Ascending aorta (tissue), 2 donors: ENCODE data around the gene CCDC66. TPM values are rescaled to one million over a fixed set of nuclear protein-coding genes. Genes with fewer than 3 reads are reported as not detected.

Source experiments
- DNase-seq, 2 donors: peaks; one replicate each; pipeline ENCODE4 v3.0.0-alpha.2; 2019; ENCODE audit warnings: low spot score in 2 of 2
- H3K27ac ChIP-seq, 2 donors: fragments of 200-600 bp; sonication (generic); one replicate each; pipeline ENCODE4 v1.5.1; 2016 to 2017; ENCODE audit warnings: mild to moderate bottlenecking in 1 of 2
- H3K27me3 ChIP-seq: fragments of 200-600 bp; sonication (generic); one replicate; pipeline ENCODE4 v1.5.1; 2017
- H3K36me3 ChIP-seq, 2 donors: fragments of 200-600 bp; sonication (generic); one replicate each; pipeline ENCODE4 v1.5.1; 2016
- H3K4me1 ChIP-seq, 2 donors: fragments of 200-600 bp; sonication (generic); one replicate each; pipeline ENCODE4 v1.5.1; 2016 to 2017; ENCODE audit warnings: mild to moderate bottlenecking in 1 of 2
- H3K4me3 ChIP-seq, 2 donors: fragments of 200-600 bp; sonication (generic); one replicate each; pipeline ENCODE4 v1.5.1; 2016 to 2017; ENCODE audit warnings: mild to moderate bottlenecking in 1 of 2
- H3K9me3 ChIP-seq, 2 donors: fragments of 200-600 bp; sonication (generic); one replicate each; pipeline ENCODE4 v1.5.1; 2016
- intact Hi-C: fragments of 100-400 bp; cut with DNase I; formaldehyde crosslinking; loops from one replicate; pipeline ENCODE4 v1.15.1; 2023
- total RNA-seq: library from RNA; depleted of rRNA; stranded (reverse); fragments of >200 nt; gene quantifications from one replicate; pipeline ENCODE4 v1.1.0, GENCODE V29; 2016
- TF ChIP-seq, protein P1 (sequence below), 3 experiments: fragments of 200-600 bp in 2 of 3; fragments of 450-650 bp in 1 of 3; sonication (generic) in 2 of 3; IDR thresholded peaks; one replicate each; pipeline ENCODE4 v1.5.1; 2016 to 2019; ENCODE audit warnings: antibody characterized with exemption in 3 of 3, mild to moderate bottlenecking in 1 of 3, moderate library complexity in 1 of 3

The CCDC66 gene
- total RNA-seq, 1 donor from 2014 or later: 11.4 TPM

GRCh38 chr3:56667973-56668579, 111.1 kb downstream of the CCDC66 start:
- H3K27ac ChIP-seq: no peak overlapping the region
- peaks cover 56 to 81% of the 10 kb centered on the region in 2 donors for H3K36me3 ChIP-seq
- intact Hi-C loops: no loop called here
- no peak for DNase-seq
- H3K4me1 ChIP-seq: no peaks in the 10 kb centered on the region
- TF ChIP-seq, protein P1, sequence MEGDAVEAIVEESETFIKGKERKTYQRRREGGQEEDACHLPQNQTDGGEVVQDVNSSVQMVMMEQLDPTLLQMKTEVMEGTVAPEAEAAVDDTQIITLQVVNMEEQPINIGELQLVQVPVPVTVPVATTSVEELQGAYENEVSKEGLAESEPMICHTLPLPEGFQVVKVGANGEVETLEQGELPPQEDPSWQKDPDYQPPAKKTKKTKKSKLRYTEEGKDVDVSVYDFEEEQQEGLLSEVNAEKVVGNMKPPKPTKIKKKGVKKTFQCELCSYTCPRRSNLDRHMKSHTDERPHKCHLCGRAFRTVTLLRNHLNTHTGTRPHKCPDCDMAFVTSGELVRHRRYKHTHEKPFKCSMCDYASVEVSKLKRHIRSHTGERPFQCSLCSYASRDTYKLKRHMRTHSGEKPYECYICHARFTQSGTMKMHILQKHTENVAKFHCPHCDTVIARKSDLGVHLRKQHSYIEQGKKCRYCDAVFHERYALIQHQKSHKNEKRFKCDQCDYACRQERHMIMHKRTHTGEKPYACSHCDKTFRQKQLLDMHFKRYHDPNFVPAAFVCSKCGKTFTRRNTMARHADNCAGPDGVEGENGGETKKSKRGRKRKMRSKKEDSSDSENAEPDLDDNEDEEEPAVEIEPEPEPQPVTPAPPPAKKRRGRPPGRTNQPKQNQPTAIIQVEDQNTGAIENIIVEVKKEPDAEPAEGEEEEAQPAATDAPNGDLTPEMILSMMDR (IDR thresholded peaks at IDR 0.05): no peak
- H3K9me3 ChIP-seq: no peaks in the 10 kb centered on the region
- H3K27me3 ChIP-seq: no peaks in the 10 kb centered on the region
- H3K4me3 ChIP-seq: no peak overlapping the region

Other genes with a start within 250 kb of the CCDC66 start
- gene ERC2, start 88.7 kb upstream of the CCDC66 start, total RNA-seq: 0.11 TPM
- 53.4 TPM for gene TASOR, start 126.1 kb downstream of the CCDC66 start, total RNA-seq
- gene ARHGEF3, start 244.8 kb downstream of the CCDC66 start, total RNA-seq: 16.8 TPM